ENCODE results near the gene RFX2. TPM values are rescaled to one million over a fixed set of nuclear protein-coding genes. Genes with fewer than 3 reads are reported as not detected.

The RFX2 gene
- total RNA-seq, 1 experiment from 2014 or later, result 4.6 TPM

DNA sequence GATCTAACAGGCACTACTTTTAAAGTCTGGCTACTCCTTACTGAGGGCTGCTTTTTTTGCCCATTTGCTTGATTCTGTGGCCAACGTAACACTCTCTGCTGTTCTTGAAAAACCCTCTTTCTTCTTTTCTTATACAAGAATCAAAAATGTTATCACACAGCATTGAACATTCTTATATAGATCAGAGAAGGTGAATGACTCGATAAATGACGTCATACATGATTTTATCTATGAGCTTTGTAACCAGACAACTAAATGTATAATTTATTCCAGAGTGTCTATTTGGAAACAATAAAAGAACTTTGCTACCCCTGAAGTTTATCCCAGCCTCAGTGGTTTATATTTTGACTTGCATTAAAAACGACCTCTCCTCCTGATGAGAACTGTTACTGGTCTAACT lies 12.4 kb downstream of the RFX2 start:
- TF ChIP-seq ZNF416 (CRISPR knock-in tag; IDR thresholded peaks at IDR 0.05) (no peak), FOXK1 (CRISPR knock-in tag; IDR thresholded peaks at IDR 0.05) (no peak), ZNF219 (CRISPR knock-in tag; IDR thresholded peaks at IDR 0.05; ENCODE audit: borderline replicate concordance) (no peak), NR2C2 (CRISPR knock-in tag; IDR thresholded peaks at IDR 0.05) (no peak), CREM (CRISPR knock-in tag; IDR thresholded peaks at IDR 0.05) (no peak), EMX1 (CRISPR knock-in tag; IDR thresholded peaks at IDR 0.05) (no peak), ZNF121 (CRISPR knock-in tag; IDR thresholded peaks at IDR 0.05) (no peak), ZNF138 (CRISPR knock-in tag; conservative IDR thresholded peaks at IDR 0.05) (no peak), ZNF263 (CRISPR knock-in tag; IDR thresholded peaks at IDR 0.05; ENCODE audit: low read depth) (no peak), CBFB (CRISPR knock-in tag; IDR thresholded peaks at IDR 0.05; ENCODE audit: low read depth) (no peak), TP53 (CRISPR knock-in tag; IDR thresholded peaks at IDR 0.05) (no peak)
- TF ChIP-seq, protein P1, sequence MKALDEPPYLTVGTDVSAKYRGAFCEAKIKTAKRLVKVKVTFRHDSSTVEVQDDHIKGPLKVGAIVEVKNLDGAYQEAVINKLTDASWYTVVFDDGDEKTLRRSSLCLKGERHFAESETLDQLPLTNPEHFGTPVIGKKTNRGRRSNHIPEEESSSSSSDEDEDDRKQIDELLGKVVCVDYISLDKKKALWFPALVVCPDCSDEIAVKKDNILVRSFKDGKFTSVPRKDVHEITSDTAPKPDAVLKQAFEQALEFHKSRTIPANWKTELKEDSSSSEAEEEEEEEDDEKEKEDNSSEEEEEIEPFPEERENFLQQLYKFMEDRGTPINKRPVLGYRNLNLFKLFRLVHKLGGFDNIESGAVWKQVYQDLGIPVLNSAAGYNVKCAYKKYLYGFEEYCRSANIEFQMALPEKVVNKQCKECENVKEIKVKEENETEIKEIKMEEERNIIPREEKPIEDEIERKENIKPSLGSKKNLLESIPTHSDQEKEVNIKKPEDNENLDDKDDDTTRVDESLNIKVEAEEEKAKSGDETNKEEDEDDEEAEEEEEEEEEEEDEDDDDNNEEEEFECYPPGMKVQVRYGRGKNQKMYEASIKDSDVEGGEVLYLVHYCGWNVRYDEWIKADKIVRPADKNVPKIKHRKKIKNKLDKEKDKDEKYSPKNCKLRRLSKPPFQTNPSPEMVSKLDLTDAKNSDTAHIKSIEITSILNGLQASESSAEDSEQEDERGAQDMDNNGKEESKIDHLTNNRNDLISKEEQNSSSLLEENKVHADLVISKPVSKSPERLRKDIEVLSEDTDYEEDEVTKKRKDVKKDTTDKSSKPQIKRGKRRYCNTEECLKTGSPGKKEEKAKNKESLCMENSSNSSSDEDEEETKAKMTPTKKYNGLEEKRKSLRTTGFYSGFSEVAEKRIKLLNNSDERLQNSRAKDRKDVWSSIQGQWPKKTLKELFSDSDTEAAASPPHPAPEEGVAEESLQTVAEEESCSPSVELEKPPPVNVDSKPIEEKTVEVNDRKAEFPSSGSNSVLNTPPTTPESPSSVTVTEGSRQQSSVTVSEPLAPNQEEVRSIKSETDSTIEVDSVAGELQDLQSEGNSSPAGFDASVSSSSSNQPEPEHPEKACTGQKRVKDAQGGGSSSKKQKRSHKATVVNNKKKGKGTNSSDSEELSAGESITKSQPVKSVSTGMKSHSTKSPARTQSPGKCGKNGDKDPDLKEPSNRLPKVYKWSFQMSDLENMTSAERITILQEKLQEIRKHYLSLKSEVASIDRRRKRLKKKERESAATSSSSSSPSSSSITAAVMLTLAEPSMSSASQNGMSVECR (CRISPR knock-in tag; IDR thresholded peaks at IDR 0.05; ENCODE audit: borderline replicate concordance), result no peak
- TF ChIP-seq, protein P2, sequence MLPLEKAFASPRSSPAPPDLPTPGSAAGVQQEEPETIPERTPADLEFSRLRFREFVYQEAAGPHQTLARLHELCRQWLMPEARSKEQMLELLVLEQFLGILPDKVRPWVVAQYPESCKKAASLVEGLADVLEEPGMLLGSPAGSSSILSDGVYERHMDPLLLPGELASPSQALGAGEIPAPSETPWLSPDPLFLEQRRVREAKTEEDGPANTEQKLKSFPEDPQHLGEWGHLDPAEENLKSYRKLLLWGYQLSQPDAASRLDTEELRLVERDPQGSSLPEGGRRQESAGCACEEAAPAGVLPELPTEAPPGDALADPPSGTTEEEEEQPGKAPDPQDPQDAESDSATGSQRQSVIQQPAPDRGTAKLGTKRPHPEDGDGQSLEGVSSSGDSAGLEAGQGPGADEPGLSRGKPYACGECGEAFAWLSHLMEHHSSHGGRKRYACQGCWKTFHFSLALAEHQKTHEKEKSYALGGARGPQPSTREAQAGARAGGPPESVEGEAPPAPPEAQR (CRISPR knock-in tag; IDR thresholded peaks at IDR 0.05), result no peak
- TF ChIP-seq, protein P3, sequence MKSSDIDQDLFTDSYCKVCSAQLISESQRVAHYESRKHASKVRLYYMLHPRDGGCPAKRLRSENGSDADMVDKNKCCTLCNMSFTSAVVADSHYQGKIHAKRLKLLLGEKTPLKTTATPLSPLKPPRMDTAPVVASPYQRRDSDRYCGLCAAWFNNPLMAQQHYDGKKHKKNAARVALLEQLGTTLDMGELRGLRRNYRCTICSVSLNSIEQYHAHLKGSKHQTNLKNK (CRISPR knock-in tag; IDR thresholded peaks at IDR 0.05), result no peak
- TF ChIP-seq, protein P4, sequence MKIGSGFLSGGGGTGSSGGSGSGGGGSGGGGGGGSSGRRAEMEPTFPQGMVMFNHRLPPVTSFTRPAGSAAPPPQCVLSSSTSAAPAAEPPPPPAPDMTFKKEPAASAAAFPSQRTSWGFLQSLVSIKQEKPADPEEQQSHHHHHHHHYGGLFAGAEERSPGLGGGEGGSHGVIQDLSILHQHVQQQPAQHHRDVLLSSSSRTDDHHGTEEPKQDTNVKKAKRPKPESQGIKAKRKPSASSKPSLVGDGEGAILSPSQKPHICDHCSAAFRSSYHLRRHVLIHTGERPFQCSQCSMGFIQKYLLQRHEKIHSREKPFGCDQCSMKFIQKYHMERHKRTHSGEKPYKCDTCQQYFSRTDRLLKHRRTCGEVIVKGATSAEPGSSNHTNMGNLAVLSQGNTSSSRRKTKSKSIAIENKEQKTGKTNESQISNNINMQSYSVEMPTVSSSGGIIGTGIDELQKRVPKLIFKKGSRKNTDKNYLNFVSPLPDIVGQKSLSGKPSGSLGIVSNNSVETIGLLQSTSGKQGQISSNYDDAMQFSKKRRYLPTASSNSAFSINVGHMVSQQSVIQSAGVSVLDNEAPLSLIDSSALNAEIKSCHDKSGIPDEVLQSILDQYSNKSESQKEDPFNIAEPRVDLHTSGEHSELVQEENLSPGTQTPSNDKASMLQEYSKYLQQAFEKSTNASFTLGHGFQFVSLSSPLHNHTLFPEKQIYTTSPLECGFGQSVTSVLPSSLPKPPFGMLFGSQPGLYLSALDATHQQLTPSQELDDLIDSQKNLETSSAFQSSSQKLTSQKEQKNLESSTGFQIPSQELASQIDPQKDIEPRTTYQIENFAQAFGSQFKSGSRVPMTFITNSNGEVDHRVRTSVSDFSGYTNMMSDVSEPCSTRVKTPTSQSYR (CRISPR knock-in tag; IDR thresholded peaks at IDR 0.05), result no peak
- TF ChIP-seq, protein P5, sequence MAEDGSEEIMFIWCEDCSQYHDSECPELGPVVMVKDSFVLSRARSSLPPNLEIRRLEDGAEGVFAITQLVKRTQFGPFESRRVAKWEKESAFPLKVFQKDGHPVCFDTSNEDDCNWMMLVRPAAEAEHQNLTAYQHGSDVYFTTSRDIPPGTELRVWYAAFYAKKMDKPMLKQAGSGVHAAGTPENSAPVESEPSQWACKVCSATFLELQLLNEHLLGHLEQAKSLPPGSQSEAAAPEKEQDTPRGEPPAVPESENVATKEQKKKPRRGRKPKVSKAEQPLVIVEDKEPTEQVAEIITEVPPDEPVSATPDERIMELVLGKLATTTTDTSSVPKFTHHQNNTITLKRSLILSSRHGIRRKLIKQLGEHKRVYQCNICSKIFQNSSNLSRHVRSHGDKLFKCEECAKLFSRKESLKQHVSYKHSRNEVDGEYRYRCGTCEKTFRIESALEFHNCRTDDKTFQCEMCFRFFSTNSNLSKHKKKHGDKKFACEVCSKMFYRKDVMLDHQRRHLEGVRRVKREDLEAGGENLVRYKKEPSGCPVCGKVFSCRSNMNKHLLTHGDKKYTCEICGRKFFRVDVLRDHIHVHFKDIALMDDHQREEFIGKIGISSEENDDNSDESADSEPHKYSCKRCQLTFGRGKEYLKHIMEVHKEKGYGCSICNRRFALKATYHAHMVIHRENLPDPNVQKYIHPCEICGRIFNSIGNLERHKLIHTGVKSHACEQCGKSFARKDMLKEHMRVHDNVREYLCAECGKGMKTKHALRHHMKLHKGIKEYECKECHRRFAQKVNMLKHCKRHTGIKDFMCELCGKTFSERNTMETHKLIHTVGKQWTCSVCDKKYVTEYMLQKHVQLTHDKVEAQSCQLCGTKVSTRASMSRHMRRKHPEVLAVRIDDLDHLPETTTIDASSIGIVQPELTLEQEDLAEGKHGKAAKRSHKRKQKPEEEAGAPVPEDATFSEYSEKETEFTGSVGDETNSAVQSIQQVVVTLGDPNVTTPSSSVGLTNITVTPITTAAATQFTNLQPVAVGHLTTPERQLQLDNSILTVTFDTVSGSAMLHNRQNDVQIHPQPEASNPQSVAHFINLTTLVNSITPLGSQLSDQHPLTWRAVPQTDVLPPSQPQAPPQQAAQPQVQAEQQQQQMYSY (CRISPR knock-in tag; IDR thresholded peaks at IDR 0.05), result no peak
- TF ChIP-seq, protein P6, sequence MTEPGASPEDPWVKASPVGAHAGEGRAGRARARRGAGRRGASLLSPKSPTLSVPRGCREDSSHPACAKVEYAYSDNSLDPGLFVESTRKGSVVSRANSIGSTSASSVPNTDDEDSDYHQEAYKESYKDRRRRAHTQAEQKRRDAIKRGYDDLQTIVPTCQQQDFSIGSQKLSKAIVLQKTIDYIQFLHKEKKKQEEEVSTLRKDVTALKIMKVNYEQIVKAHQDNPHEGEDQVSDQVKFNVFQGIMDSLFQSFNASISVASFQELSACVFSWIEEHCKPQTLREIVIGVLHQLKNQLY (CRISPR knock-in tag; IDR thresholded peaks at IDR 0.05), result no peak
- no peak overlapping the region for H3K4me3 Mint-ChIP-seq
- no peak overlapping the region for H3K27ac Mint-ChIP-seq
- H3K36me3 Mint-ChIP-seq, result no peaks in the 10 kb centered on the region
- DNase-seq (ENCODE audit: low spot score) (no peak), ATAC-seq (no peak)
- peaks cover 7% of the 10 kb centered on the region; the same call in 1 of the 2 replicates for H3K4me1 Mint-ChIP-seq
- H3K9me3 Mint-ChIP-seq, result no peaks in the 10 kb centered on the region
- H3K27me3 Mint-ChIP-seq (ENCODE audit: low read depth), result peaks cover 6% of the 10 kb centered on the region
- ChIA-PET POLR2A (no interaction called here), CTCF (interaction anchor here (1.1 kb wide), 1 partner anchor 75 kb away, joined by 3 read pairs; no protein-coding TSS in a partner anchor)

Data from WTC11 (cell line).